Bronchial epithelial cell (primary cell): ENCODE results near the gene NF2. TPM values are rescaled to one million over a fixed set of nuclear protein-coding genes. Genes with fewer than 3 reads are reported as not detected.

Source experiments
- DNase-seq: peaks from one replicate; pipeline ENCODE4 v3.0.0-alpha.2; 2010; ENCODE audit warnings: low read depth
- FAIRE-seq: peaks from 2 replicates; lab custom pipeline; 2011; peaks lifted over from hg19 to GRCh38; lab: Jason Lieb, UNC
- H3K27me3 ChIP-seq: 2 replicates; pipeline ENCODE4 v1.5.1; 2011; ENCODE audit warnings: low read length; ENCODE audit not compliant: control insufficient read depth, insufficient read depth
- H3K36me3 ChIP-seq: 2 replicates; pipeline ENCODE4 v1.5.1; 2011; ENCODE audit warnings: low read length; ENCODE audit not compliant: control insufficient read depth, insufficient read depth
- H3K4me3 ChIP-seq: 2 replicates; pipeline ENCODE4 v1.5.1; 2011; ENCODE audit warnings: mild to moderate bottlenecking, low read depth, low read length, control low read depth
- total RNA-seq: library from RNA; depleted of rRNA; stranded (reverse); fragments of >200 nt; gene quantifications from 2 replicates; pipeline ENCODE4 v1.2.1, GENCODE V29; 2014
- TF ChIP-seq, protein P1 (sequence below): IDR thresholded peaks from 2 replicates; pipeline ENCODE4 v1.5.1; 2011; ENCODE audit warnings: mild to moderate bottlenecking, moderate library complexity, low read length, control low read depth, inconsistent platforms; ENCODE audit not compliant: insufficient read depth, severe bottlenecking

Gene NF2
- total RNA-seq, 1 donor from 2014 or later: 28.4 TPM

DNA sequence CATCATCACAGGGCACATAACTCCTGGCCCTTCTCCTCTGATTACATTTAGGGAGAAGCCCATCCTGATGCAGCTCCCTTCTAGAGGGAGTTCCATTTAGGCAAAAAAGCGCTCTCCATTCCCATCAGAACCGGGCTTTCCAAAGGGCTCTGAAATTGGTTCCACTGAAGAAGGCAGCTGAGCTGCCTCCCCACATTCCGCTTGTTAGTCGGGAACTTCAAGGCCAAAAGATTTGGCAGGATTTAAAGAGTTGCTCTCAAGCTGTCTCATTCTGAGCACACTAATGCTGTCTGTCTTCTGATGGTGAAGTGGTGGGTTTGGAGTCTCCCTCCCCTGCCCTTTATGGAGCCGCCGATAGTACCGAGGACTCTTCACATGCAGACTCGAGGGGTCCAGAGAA, 89.7 kb downstream of the NF2 start:
- Histone ChIP-seq H3K36me3 (peaks cover 7% of the 10 kb centered on the region), H3K27me3 (no peaks in the 10 kb centered on the region), H3K4me3 (no peak overlapping the region)
- no peak for FAIRE-seq
- TF ChIP-seq, protein P1, sequence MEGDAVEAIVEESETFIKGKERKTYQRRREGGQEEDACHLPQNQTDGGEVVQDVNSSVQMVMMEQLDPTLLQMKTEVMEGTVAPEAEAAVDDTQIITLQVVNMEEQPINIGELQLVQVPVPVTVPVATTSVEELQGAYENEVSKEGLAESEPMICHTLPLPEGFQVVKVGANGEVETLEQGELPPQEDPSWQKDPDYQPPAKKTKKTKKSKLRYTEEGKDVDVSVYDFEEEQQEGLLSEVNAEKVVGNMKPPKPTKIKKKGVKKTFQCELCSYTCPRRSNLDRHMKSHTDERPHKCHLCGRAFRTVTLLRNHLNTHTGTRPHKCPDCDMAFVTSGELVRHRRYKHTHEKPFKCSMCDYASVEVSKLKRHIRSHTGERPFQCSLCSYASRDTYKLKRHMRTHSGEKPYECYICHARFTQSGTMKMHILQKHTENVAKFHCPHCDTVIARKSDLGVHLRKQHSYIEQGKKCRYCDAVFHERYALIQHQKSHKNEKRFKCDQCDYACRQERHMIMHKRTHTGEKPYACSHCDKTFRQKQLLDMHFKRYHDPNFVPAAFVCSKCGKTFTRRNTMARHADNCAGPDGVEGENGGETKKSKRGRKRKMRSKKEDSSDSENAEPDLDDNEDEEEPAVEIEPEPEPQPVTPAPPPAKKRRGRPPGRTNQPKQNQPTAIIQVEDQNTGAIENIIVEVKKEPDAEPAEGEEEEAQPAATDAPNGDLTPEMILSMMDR: no peak
- no peak for DNase-seq

GRCh38 chr22:29693671-29694070, 90.2 kb downstream of the NF2 start:
- DNase-seq: no peak
- H3K36me3 ChIP-seq: peaks cover 7% of the 10 kb centered on the region
- H3K27me3 ChIP-seq: no peaks in the 10 kb centered on the region
- no peak for FAIRE-seq
- no peak overlapping the region for H3K4me3 ChIP-seq
- TF ChIP-seq, protein P1: no peak

DNA sequence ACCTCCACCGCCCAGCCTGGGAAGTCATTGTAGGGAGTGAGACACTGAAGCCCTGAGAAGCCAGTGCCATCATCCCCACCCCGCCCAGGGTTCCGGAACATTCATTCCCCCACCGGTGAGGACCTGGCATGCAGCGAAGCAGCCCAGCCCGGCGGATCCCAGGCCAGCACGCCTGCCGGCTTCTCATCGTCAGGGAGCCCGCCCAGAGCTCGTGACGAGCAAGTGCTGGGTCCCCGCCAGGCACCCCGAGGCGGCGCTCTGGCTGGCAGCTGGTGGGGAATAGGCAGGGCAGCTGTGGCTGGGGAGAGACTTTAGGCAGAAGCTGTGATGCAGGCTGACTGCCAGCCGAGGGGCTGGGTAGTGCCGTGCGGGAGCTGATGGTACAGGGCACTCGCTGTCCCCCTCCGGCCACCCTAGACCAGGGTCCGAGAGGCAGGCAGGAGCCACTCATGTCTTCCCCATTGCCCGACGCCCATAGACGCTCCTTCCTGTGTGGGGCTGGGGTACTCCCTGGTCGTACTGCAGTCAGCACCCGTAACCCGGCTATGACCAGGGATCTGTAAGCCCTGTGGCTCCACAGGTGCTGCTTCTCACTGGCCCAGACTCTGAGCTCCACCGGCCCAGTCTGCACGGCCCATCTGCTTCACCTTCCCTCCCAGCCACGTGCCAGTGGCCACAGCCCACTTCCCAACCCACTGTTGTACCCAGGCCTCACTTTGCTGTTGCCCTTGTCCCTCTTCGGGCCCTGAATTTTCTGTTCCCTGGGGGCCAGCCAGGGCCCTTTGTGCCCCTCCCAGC, 91.9 kb downstream of the NF2 start:
- peaks cover 7% of the 10 kb centered on the region for H3K36me3 ChIP-seq
- DNase-seq: no peak
- no peak for FAIRE-seq
- TF ChIP-seq, protein P1: no peak
- H3K4me3 ChIP-seq: no peak overlapping the region
- no peaks in the 10 kb centered on the region for H3K27me3 ChIP-seq

DNA sequence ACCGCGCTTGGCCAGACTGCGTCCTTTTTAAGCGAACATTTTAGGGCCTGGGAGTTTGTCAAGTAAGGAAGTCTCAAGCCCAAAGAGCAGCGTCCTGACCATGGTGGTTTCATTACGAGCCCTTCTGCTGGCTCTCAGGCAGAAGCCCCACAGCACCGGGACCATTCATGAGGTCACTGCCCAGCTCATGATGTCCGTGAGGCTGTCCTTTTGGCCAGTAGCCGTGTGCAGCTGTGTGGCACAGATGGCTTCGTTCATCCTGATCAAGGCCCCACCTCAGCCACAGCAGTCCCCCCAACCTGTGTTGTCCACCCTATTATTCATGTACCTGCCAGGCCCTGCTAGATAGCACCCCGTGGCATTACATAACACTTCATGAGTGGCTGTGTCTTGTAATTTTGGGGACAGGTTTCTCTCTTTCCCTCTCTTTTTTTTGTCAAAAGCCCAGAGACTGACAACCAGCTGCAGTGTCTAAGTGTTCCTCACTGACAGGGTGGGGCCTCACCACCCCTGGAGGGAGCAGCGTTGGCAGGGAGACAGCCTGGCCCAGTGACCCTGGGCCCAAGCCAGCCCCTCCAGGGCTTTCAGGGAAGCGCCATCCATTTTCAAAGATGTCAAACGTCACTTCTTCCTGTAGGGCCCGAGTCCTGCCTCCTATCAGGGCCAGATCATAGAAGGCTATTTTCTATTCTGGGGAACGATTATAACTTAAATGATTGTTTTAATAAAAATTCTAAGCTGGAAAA, 94.6 kb downstream of the NF2 start:
- H3K4me3 ChIP-seq: no peak overlapping the region
- FAIRE-seq: no peak
- TF ChIP-seq, protein P1: no peak
- H3K36me3 ChIP-seq: peaks cover 4% of the 10 kb centered on the region
- H3K27me3 ChIP-seq: no peaks in the 10 kb centered on the region
- no peak for DNase-seq

- H3K27me3 ChIP-seq: peaks cover 2% of the 10 kb centered on the region
These were observed 96.9 kb downstream of the NF2 start for GRCh38 chr22:29700206-29700899.

More at GRCh38 chr22:29700206-29700899, 96.9 kb downstream of the NF2 start:
- Histone ChIP-seq H3K4me3 (no peak overlapping the region), H3K36me3 (no peaks in the 10 kb centered on the region)
- TF ChIP-seq, protein P1: no peak
- FAIRE-seq (no peak), DNase-seq (no peak)
